Measurements from ENCODE around the gene TPPP3.

TPPP3 gene

GRCh38 chr16:67405336-67405735, 12.0 kb upstream of the TPPP3 start:
- DNase-seq (ENCODE audit: low read depth in 3 of 3, low spot score in 1 of 3), result no peak

GRCh38 chr16:67404740-67405226, 11.5 kb upstream of the TPPP3 start:
- DNase-seq (ENCODE audit: low read depth in 3 of 3, low spot score in 1 of 3), result no peak

- DNase-seq (ENCODE audit: low read depth in 3 of 3, low spot score in 1 of 3), result no peak
Measured at GRCh38 chr16:67403976-67404555, 10.8 kb upstream of the TPPP3 start.

- no peak for DNase-seq (ENCODE audit: low read depth in 3 of 3, low spot score in 1 of 3)
Measured at GRCh38 chr16:67400901-67401300, 7.6 kb upstream of the TPPP3 start.

GRCh38 chr16:67399749-67400704, 6.7 kb upstream of the TPPP3 start:
- no peak for DNase-seq (ENCODE audit: low read depth in 3 of 3, low spot score in 1 of 3)

GRCh38 chr16:67399218-67399733, 6.0 kb upstream of the TPPP3 start:
- peak in 1 of 3 donors; percentile 38 for DNase-seq (ENCODE audit: low read depth in 3 of 3, low spot score in 1 of 3)

GRCh38 chr16:67398546-67399217, 5.4 kb upstream of the TPPP3 start:
- no peak for DNase-seq (ENCODE audit: low read depth in 3 of 3, low spot score in 1 of 3)

GRCh38 chr16:67397812-67398545, 4.7 kb upstream of the TPPP3 start:
- DNase-seq (ENCODE audit: low read depth in 3 of 3, low spot score in 1 of 3), result no peak

GRCh38 chr16:67397036-67397801, 3.9 kb upstream of the TPPP3 start:
- no peak for DNase-seq (ENCODE audit: low read depth in 3 of 3, low spot score in 1 of 3)

GRCh38 chr16:67396159-67397035, 3.1 kb upstream of the TPPP3 start:
- no peak for DNase-seq (ENCODE audit: low read depth in 3 of 3, low spot score in 1 of 3)

GRCh38 chr16:67395458-67396158, 2.3 kb upstream of the TPPP3 start:
- DNase-seq (ENCODE audit: low read depth in 3 of 3, low spot score in 1 of 3), result no peak

GRCh38 chr16:67395105-67395457, 1.8 kb upstream of the TPPP3 start:
- DNase-seq (ENCODE audit: low read depth in 3 of 3, low spot score in 1 of 3), result no peak

GRCh38 chr16:67394155-67395104, 1.1 kb upstream of the TPPP3 start:
- DNase-seq (ENCODE audit: low read depth in 3 of 3, low spot score in 1 of 3), result no peak

GRCh38 chr16:67393788-67394154, 473 bp upstream of the TPPP3 start:
- no peak for DNase-seq (ENCODE audit: low read depth in 3 of 3, low spot score in 1 of 3)

GRCh38 chr16:67392301-67393059, 818 bp downstream of the TPPP3 start:
- no peak for DNase-seq (ENCODE audit: low read depth in 3 of 3, low spot score in 1 of 3)

GRCh38 chr16:67391424-67392300, 1.6 kb downstream of the TPPP3 start:
- no peak for DNase-seq (ENCODE audit: low read depth in 3 of 3, low spot score in 1 of 3)

All from stimulated activated CD4-positive, alpha-beta T cell treated with anti-CD3 and anti-CD28 coated beads, TNF-alpha, amount 100 ng/mL, for 1 hour (primary cell).